Chondrocyte (in vitro differentiated cells): ENCODE measurements around the gene RERG. TPM values are rescaled to one million over a fixed set of nuclear protein-coding genes. Genes with fewer than 3 reads are reported as not detected.

Source experiments
- DNase-seq: peaks from one replicate; pipeline ENCODE4 v3.0.0; 2021; ENCODE audit warnings: mixed read lengths, low spot score
- H3K27ac Mint-ChIP-seq: one replicate; pipeline ENCODE4 v1.8.0; 2021; ENCODE audit warnings: mild to moderate bottlenecking, moderate library complexity, mixed read lengths; ENCODE audit not compliant: unreplicated experiment
- H3K27me3 Mint-ChIP-seq: 2 replicates; pipeline ENCODE4 v1.8.0; 2021; ENCODE audit warnings: low read depth, mixed read lengths
- H3K36me3 Mint-ChIP-seq: 2 replicates; pipeline ENCODE4 v1.8.0; 2021; ENCODE audit warnings: low read depth, mixed read lengths
- H3K4me1 Mint-ChIP-seq: 2 replicates; pipeline ENCODE4 v1.8.0; 2021; ENCODE audit warnings: low read depth, mild to moderate bottlenecking, mixed read lengths
- H3K4me3 Mint-ChIP-seq: one replicate; pipeline ENCODE4 v1.8.0; 2021; ENCODE audit warnings: mild to moderate bottlenecking, moderate library complexity, mixed read lengths; ENCODE audit not compliant: unreplicated experiment
- H3K9me3 Mint-ChIP-seq: 2 replicates; pipeline ENCODE4 v1.8.0; 2021; ENCODE audit warnings: low read depth, mixed read lengths
- total RNA-seq: library from RNA; stranded (reverse); gene quantifications from 3 replicates; pipeline ENCODE4 v1.2.1, GENCODE V29; 2021
- TF ChIP-seq, protein P1 (sequence below): fragments of 200-600 bp; sonication (generic); IDR thresholded peaks from 2 replicates; pipeline ENCODE4 v1.5.0; 2021; ENCODE audit warnings: antibody characterized with exemption, mild to moderate bottlenecking, moderate library complexity

The RERG gene
- total RNA-seq, 1 donor from 2014 or later: 10.1 TPM

DNA sequence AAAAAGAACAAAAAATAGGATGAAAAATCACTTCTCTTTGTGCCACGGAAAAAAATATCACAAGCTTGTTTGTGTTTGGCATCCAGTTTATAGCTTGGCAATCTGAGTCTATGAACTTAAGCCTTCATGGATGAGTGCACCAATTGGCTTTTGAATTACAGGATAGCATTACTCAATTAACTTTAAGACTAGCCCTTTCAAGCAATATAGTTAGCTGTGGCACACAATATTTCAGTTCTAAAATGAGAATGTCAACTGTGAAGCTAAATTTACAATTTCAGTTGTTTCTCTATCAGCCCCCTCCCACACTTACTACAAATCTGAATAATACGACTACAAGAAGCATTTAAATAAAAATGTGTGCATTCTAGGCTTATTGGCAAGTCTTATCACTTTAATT, 8.3 kb downstream of the RERG start:
- peaks cover 3% of the 10 kb centered on the region for H3K9me3 Mint-ChIP-seq
- no peak for DNase-seq
- TF ChIP-seq, protein P1, sequence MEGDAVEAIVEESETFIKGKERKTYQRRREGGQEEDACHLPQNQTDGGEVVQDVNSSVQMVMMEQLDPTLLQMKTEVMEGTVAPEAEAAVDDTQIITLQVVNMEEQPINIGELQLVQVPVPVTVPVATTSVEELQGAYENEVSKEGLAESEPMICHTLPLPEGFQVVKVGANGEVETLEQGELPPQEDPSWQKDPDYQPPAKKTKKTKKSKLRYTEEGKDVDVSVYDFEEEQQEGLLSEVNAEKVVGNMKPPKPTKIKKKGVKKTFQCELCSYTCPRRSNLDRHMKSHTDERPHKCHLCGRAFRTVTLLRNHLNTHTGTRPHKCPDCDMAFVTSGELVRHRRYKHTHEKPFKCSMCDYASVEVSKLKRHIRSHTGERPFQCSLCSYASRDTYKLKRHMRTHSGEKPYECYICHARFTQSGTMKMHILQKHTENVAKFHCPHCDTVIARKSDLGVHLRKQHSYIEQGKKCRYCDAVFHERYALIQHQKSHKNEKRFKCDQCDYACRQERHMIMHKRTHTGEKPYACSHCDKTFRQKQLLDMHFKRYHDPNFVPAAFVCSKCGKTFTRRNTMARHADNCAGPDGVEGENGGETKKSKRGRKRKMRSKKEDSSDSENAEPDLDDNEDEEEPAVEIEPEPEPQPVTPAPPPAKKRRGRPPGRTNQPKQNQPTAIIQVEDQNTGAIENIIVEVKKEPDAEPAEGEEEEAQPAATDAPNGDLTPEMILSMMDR: no peak
- H3K36me3 Mint-ChIP-seq: peaks cover 4% of the 10 kb centered on the region
- H3K27me3 Mint-ChIP-seq: no peaks in the 10 kb centered on the region
- peaks cover 74% of the 10 kb centered on the region for H3K4me1 Mint-ChIP-seq
- no peak overlapping the region for H3K27ac Mint-ChIP-seq
- no peak overlapping the region for H3K4me3 Mint-ChIP-seq

DNA sequence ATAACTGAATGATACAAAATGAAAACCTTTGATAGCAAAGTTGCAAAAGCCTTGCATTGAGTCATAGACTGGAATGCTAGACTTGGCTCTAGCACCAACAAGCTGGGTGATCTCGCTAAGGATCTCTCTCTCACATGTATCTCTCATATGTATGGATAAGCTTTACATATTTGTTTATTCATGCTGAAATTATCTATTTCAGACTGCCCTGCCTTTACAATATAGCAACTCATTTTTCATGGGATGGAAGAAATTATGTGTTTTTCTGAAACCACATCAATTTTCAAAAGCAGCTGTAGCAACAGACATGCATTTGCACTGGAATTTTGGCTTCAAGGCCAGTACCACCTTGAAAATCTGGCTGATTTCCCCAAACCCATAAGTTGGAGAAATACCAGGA, 11.4 kb downstream of the RERG start:
- H3K4me3 Mint-ChIP-seq: peak overlapping the region; percentile 7
- peaks cover 3% of the 10 kb centered on the region for H3K9me3 Mint-ChIP-seq
- H3K36me3 Mint-ChIP-seq: peaks cover 5% of the 10 kb centered on the region
- peaks cover 73% of the 10 kb centered on the region for H3K4me1 Mint-ChIP-seq
- no peaks in the 10 kb centered on the region for H3K27me3 Mint-ChIP-seq
- TF ChIP-seq, protein P1: no peak
- no peak for DNase-seq
- H3K27ac Mint-ChIP-seq: peak overlapping the region; percentile 95

DNA sequence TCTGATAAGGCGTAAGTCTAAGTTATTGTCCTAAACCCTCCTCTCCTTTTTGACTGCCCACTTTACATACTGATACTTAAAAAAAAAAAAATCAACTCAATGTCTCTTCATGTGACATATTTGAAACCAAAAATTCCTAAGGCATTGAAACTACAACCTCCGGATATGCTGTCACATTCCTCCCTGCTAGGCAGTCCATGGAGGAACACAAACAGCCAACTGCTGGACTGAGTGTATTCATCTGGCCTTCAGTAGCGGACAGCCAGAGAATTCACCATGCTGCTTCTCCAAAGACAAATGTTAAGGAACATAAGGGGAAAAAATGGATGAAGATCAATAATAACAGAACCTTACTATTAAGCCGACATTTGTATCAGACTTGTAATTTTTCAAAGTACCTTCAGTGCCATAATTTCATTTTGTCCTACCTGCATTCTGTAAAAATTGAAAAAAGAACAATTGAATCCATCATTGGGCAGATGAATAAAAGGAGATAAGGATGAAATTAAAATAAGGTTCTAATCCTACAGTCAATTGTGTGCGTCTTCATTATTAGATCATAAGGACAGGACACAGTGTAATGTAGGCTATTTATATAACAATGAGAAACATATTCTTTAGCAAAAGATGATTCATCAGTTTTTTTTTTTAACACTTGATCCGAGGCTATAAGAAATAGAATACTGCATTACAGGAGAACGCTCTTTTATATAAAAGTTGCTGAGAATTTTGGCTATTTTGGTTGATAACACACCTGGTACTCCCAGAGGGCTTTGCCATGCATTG, 12.2 kb downstream of the RERG start:
- Mint-ChIP-seq H3K9me3 (peaks cover 6% of the 10 kb centered on the region), H3K4me3 (peak overlapping the region; percentile 24), H3K27ac (peak overlapping the region; percentile 95), H3K36me3 (peaks cover 7% of the 10 kb centered on the region), H3K27me3 (no peaks in the 10 kb centered on the region), H3K4me1 (peaks cover 68% of the 10 kb centered on the region)
- TF ChIP-seq, protein P1: no peak
- no peak for DNase-seq

DNA sequence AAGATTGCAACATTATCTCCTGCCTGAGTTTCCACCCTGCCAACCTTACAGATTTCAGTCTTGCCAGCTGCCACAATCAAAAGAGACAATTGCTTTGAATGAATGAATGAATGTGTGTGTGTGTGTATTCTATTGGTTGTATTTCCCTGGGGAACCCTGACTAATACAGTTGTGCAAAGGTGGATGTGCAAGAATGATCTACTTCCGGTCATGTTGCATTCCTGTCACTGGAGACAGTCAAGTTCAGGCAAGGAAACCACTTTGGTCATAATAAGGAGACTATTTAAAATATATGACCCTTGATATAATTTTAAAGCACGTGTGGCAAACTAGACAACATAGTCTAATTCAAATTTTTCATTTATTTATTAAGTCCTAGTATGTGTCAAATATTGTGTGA, 13.1 kb downstream of the RERG start:
- peaks cover 65% of the 10 kb centered on the region for H3K4me1 Mint-ChIP-seq
- peaks cover 9% of the 10 kb centered on the region for H3K9me3 Mint-ChIP-seq
- DNase-seq: no peak
- no peak overlapping the region for H3K4me3 Mint-ChIP-seq
- peaks cover 13% of the 10 kb centered on the region for H3K36me3 Mint-ChIP-seq
- TF ChIP-seq, protein P1: peak; percentile 74
- peak overlapping the region; percentile 95 for H3K27ac Mint-ChIP-seq
- H3K27me3 Mint-ChIP-seq: no peaks in the 10 kb centered on the region

DNA sequence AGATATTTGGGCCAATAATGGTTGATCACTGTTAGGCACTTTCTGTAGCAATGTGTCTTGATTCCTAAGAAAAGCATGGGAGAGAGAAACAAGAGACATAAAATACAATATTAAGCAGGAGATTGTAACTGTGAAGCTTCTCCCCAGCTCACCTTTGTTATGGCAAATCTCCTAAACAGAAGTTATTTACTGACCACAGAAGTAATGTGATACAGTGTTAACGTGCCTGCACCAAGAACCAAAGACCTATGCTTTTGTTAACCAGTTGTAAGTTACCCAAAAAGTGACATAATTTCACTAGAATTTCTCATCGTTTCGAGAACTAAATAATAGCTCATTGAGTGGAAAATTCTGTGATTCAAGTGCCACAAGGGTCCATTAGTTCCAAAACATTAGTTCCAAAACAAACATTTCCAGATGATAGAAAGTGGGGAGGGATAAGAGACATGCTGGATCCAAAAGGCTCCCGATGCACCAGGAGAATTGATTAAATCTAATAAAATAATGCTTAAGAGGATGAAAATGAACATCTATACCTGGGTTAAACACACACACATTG, 14.3 kb downstream of the RERG start:
- H3K36me3 Mint-ChIP-seq: peaks cover 17% of the 10 kb centered on the region
- peaks cover 74% of the 10 kb centered on the region for H3K4me1 Mint-ChIP-seq
- DNase-seq: no peak
- H3K9me3 Mint-ChIP-seq: peaks cover 20% of the 10 kb centered on the region
- H3K4me3 Mint-ChIP-seq: no peak overlapping the region
- H3K27me3 Mint-ChIP-seq: no peaks in the 10 kb centered on the region
- TF ChIP-seq, protein P1: no peak
- peak overlapping the region; percentile 5 for H3K27ac Mint-ChIP-seq
